ENCODE results near the gene TRABD2B. TPM values are rescaled to one million over a fixed set of nuclear protein-coding genes. Genes with fewer than 3 reads are reported as not detected.

The TRABD2B gene
- total RNA-seq, 3 donors from 2014 or later (not counting 1 experiment from before 2014, with no cell fraction given) = not detected

GRCh38 chr1:47986761-47987200 is 10.4 kb downstream of the TRABD2B start:
- Mint-ChIP-seq H3K27me3 (ENCODE audit: low read depth in 2 of 2) (peaks cover 38 to 78% of the 10 kb centered on the region in 2 donors), H3K27ac (no peak overlapping the region), H3K4me3 (no peak overlapping the region), H3K4me1 (peaks cover 0 to 5% of the 10 kb centered on the region in 2 donors), H3K9me3 (no peaks in the 10 kb centered on the region), H3K36me3 (no peaks in the 10 kb centered on the region)
- intact Hi-C loops (cut with micrococcal nuclease) = no loop called here
- H3K4me3 ChIP-seq (ENCODE audit: low read length) = no peak overlapping the region
- H3K27me3 ChIP-seq (ENCODE audit: control insufficient read depth, insufficient read depth, low read length) = peaks cover 8% of the 10 kb centered on the region
- ATAC-seq (no peak), DNase-seq (no peak)
- WGBS (ENCODE audit: insufficient coverage) = 59% methylated on average over 19 of the region's 19 CpGs
- no peak for TF ChIP-seq CTCF (IDR thresholded peaks at IDR 0.05)
- no peaks in the 10 kb centered on the region for H3K36me3 ChIP-seq (ENCODE audit: control insufficient read depth, insufficient read depth, low read length)
- no peaks in the 10 kb centered on the region for H3K4me1 ChIP-seq (ENCODE audit: control insufficient read depth, insufficient read depth, low read length)
- no peaks in the 10 kb centered on the region for H3K9me3 ChIP-seq (ENCODE audit: control insufficient read depth, insufficient read depth, low read length)
- no peak overlapping the region for H3K27ac ChIP-seq (ENCODE audit: low read length)

- intact Hi-C loops (cut with micrococcal nuclease) = no loop called here
- H3K27ac Mint-ChIP-seq = no peak overlapping the region
- peaks cover 42 to 69% of the 10 kb centered on the region in 2 donors for H3K27me3 Mint-ChIP-seq (ENCODE audit: low read depth in 2 of 2)
- no peaks in the 10 kb centered on the region for H3K36me3 Mint-ChIP-seq
- Histone ChIP-seq H3K4me1 (ENCODE audit: control insufficient read depth, insufficient read depth, low read length) (no peaks in the 10 kb centered on the region), H3K36me3 (ENCODE audit: control insufficient read depth, insufficient read depth, low read length) (no peaks in the 10 kb centered on the region), H3K27ac (ENCODE audit: low read length) (no peak overlapping the region), H3K9me3 (ENCODE audit: control insufficient read depth, insufficient read depth, low read length) (no peaks in the 10 kb centered on the region), H3K4me3 (ENCODE audit: low read length) (no peak overlapping the region), H3K27me3 (ENCODE audit: control insufficient read depth, insufficient read depth, low read length) (peaks cover 8% of the 10 kb centered on the region)
- H3K4me3 Mint-ChIP-seq = no peak overlapping the region
- no peak for ATAC-seq
- 81% methylated on average over 4 of the region's 4 CpGs for WGBS (ENCODE audit: insufficient coverage)
- peaks cover 0 to 5% of the 10 kb centered on the region in 2 donors for H3K4me1 Mint-ChIP-seq
- no peak for TF ChIP-seq CTCF (IDR thresholded peaks at IDR 0.05)
- DNase-seq = no peak
- H3K9me3 Mint-ChIP-seq = no peaks in the 10 kb centered on the region
Measured at GRCh38 chr1:47985018-47985417, 12.2 kb downstream of the TRABD2B start.

GRCh38 chr1:47984175-47984789 is 12.9 kb downstream of the TRABD2B start:
- Mint-ChIP-seq H3K27ac (no peak overlapping the region), H3K9me3 (no peaks in the 10 kb centered on the region), H3K36me3 (no peaks in the 10 kb centered on the region), H3K4me3 (no peak overlapping the region), H3K27me3 (ENCODE audit: low read depth in 2 of 2) (peaks cover 41 to 66% of the 10 kb centered on the region in 2 donors), H3K4me1 (peaks cover 0 to 5% of the 10 kb centered on the region in 2 donors)
- ATAC-seq = no peak
- Histone ChIP-seq H3K27ac (ENCODE audit: low read length) (no peak overlapping the region), H3K9me3 (ENCODE audit: control insufficient read depth, insufficient read depth, low read length) (no peaks in the 10 kb centered on the region), H3K4me3 (ENCODE audit: low read length) (no peak overlapping the region), H3K36me3 (ENCODE audit: control insufficient read depth, insufficient read depth, low read length) (no peaks in the 10 kb centered on the region), H3K4me1 (ENCODE audit: control insufficient read depth, insufficient read depth, low read length) (no peaks in the 10 kb centered on the region), H3K27me3 (ENCODE audit: control insufficient read depth, insufficient read depth, low read length) (peaks cover 8% of the 10 kb centered on the region)
- no peak for DNase-seq
- no peak for TF ChIP-seq CTCF (IDR thresholded peaks at IDR 0.05)
- WGBS (ENCODE audit: insufficient coverage) = 13% methylated on average over 46 of the region's 46 CpGs
- intact Hi-C loops (cut with micrococcal nuclease) = no loop called here

DNA sequence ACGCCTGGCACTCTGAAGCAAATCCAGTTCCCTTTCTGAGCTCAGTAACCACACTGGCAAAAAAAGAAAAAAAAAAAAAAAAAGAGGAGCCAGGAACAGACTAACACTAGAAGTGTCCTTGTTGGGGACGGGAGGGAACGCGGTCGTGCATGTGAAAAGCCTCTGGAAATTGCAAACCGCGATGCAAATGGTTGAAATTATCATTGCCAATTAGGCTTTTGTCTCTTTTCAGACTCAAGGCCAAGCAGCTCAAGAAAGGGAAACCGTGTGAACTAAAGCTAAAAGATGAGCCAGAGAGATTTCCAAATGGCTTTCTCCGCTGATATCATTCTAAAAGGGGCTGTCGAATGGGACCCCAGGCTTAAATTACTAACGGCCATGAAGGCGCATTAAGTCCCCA is 13.5 kb downstream of the TRABD2B start:
- no peaks in the 10 kb centered on the region for H3K9me3 ChIP-seq (ENCODE audit: control insufficient read depth, insufficient read depth, low read length)
- peaks cover 8% of the 10 kb centered on the region for H3K27me3 ChIP-seq (ENCODE audit: control insufficient read depth, insufficient read depth, low read length)
- TF ChIP-seq CTCF (IDR thresholded peaks at IDR 0.05) = no peak
- no peaks in the 10 kb centered on the region for H3K9me3 Mint-ChIP-seq
- peaks cover 0 to 5% of the 10 kb centered on the region in 2 donors for H3K4me1 Mint-ChIP-seq
- H3K36me3 Mint-ChIP-seq = no peaks in the 10 kb centered on the region
- no peak overlapping the region for H3K4me3 ChIP-seq (ENCODE audit: low read length)
- no peak overlapping the region for H3K4me3 Mint-ChIP-seq
- peaks cover 40 to 66% of the 10 kb centered on the region in 2 donors for H3K27me3 Mint-ChIP-seq (ENCODE audit: low read depth in 2 of 2)
- H3K4me1 ChIP-seq (ENCODE audit: control insufficient read depth, insufficient read depth, low read length) = no peaks in the 10 kb centered on the region
- H3K27ac Mint-ChIP-seq = no peak overlapping the region
- WGBS (ENCODE audit: insufficient coverage) = 34% methylated on average over 12 of the region's 12 CpGs
- intact Hi-C loops (cut with micrococcal nuclease) = no loop called here
- ATAC-seq = no peak
- DNase-seq = no peak
- no peaks in the 10 kb centered on the region for H3K36me3 ChIP-seq (ENCODE audit: control insufficient read depth, insufficient read depth, low read length)
- H3K27ac ChIP-seq (ENCODE audit: low read length) = no peak overlapping the region

Data from natural killer cell (primary cell).